HG03066 (cell line): ENCODE measurements around the gene ERN1.
A peak's percentile ranks its signal among the peaks of the same experiment; 100 is the strongest.

ENCODE experiments used
- ATAC-seq: cut with Tn5 transposase; IDR thresholded peaks from one replicate; pipeline ENCODE4 v1.9.1; 2021; ENCODE audit warnings: low read depth; ENCODE audit not compliant: unreplicated experiment

ERN1 gene

DNA sequence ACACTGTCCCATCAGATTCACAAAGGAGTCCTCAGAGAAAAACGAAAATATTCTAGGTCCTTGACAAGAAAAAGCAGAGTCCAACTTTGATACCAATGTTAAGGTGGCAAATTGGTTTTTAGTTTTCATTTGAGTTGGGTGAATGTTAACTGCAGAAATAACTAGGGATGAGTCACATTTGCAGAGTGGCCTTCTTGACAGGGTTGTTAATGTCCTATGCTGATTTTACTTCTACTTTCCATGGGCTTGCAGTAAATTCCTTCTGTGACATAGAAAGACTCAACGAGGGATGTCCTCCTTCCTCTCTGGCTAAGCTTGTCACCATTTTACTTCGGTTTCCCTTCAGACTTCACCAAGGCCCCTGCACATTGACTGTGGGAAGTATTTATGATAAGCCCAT lies 62.3 kb downstream of the ERN1 start:
- no peak for ATAC-seq

DNA sequence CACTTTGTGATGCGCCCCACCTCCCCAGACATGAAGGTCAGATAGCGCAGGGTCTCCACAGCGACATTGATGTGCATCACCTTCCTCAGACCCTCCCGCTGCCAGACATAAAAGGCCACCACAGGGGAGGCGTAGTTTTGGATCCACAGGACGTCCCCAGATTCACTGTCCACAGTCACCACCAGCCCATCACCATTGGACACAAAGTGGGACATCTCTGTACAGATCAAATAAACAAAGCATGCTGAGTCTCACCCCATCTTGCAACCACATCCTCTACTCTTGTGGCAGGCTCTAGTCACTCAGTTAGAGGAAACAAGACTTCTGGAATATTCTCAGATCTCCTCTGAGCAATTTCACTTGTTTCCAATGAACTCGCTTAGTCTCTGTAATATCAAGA lies 63.2 kb downstream of the ERN1 start:
- no peak for ATAC-seq

DNA sequence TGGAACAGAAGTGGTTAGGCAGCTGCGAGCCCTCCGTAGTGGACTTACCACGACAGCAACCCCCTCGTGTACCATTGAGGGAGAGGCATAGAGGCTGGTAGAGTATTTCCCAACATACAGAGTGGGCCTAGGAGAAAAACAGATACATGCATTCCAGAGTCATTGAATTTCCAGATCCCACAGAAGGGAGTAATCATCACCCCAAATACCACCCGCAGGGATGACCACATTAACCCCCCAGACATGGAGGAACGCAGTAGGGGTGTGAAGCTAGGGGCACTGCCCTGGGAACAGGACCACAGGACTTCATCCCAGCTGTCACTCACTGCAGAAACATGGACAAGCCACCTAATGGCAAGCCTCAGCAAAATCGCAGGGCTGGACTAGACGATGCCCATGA lies 64.8 kb downstream of the ERN1 start:
- no peak for ATAC-seq

DNA sequence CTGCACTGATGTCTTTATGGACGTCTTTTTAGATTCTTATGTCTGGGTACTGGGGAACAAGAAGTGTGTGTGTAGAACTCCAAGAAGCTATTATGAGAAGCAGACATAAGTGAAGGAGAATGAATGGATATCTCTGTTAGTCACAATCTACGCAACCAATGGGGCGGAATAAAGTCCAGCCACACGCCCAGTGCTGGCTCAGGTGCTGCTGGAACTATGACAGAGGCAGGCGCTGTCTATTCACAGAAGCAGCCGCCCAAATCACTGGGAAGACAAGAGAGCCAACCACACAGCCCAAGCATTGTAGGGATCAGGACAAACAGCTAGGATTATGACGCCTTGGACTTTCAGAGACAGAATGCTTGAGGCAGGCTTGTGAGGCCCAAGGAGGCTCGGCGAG lies 65.6 kb downstream of the ERN1 start:
- no peak for ATAC-seq

DNA sequence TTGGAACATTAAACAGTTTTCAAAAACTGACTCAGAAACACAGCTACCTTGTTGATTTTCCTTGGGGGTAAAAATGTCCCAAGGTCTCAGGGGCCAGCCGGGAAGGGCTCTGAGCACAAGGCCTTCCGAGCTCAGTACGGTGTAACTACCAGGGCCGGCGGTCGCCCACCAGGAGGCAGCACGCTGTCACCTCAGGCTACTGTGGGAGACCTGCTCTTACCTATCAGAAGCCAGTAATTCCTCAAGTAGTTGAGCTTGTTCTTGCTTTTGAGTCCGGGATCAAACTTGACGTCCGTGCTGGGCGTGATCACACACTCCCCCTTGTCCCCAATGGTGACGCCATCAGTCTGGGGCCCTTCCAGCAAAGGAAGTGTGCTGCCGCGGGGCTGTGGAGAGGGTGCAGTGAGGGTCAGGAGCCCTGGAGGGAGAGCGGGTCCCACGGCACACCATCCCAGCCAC lies 66.1 kb downstream of the ERN1 start:
- no peak for ATAC-seq

DNA sequence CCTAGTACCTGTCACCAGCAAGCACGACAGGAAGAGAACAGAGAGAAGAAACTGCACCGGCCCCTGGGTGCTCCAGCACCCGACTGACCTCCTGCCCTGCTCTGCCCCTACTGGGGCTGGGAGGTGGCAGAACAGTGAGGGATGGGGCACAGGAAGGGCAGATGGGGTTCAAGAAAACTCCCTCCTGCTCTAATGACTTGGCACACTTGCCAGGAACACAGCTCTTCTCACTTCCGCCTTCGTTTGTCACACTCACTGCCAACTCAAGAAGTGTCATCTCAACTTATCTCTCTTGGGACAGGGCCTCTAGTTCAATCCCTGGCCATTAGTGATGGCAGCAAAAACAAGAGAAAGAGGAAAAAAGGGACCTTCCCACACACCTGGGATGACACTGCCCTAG lies 66.9 kb downstream of the ERN1 start:
- no peak for ATAC-seq

DNA sequence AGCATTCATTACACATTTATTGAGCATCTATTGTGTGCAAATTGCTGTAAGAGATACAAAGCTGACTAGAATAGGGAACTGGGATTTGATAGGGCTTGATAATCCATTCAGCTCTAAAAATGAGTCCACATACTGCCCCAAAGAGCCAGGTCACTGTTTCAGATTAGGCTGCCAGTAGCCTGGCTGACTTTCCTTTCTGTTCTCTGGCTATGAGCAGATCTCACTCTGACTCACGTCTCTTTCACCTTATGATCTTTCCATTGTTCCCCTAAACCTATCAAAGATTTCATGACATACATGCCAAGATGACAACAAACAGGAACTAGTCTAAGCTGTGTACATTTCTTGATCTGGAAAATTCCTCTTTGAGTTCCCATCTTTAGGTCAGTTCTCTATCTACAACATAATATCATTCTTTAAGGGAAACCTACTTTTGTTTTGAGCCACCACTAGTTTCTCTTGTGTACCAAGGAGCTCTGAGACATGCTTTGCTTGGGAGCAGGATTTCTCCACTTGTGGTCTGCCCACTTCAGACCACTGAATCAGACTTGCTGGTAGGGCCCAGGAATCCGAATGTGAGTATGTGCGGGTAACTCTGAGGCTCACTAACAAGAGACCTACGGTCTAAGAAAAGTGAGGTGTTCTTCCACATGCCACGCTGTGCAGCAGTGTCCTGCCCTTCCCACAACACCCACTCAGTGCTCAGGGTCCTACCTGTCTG lies 68.6 kb downstream of the ERN1 start:
- ATAC-seq, result peak; percentile 42

DNA sequence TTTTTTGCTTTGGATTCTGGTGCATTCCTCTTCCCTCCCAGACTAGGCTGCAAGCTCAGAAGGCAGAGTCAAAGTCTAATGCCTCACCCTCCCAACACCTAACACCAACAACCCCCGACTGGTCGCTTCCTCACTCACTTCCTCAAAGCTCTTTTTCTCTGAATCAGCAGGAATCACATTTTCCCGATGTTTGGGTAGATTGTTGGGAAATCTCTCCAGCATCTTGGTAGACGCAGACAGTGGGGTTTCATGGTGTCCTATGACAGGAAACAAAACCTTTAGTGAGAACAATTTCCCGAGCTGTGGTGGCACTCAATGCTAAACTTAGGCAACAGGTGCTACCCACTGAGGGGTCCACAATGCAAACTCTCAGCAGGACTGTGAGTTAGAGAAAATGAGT lies 69.6 kb downstream of the ERN1 start:
- ATAC-seq, result no peak

DNA sequence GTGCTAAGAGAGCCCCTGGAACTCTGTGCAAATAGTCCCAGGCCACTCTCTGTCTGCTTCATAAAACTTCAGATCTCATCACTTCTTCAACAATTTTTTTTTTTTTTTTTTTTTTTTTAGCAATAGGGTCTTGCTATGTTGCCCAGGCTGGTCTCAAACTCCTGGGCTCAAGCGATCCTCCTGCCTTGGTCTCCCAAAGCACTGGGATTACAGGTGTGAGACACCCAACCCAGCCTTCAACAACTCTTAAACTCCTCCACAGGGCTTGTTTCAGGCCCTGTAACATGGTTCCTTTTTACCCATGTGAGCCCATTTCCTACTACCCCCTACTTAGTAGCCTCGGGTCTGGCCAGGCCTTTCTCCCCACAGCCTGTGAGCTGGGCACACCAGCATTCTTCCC lies 70.2 kb downstream of the ERN1 start:
- no peak for ATAC-seq

DNA sequence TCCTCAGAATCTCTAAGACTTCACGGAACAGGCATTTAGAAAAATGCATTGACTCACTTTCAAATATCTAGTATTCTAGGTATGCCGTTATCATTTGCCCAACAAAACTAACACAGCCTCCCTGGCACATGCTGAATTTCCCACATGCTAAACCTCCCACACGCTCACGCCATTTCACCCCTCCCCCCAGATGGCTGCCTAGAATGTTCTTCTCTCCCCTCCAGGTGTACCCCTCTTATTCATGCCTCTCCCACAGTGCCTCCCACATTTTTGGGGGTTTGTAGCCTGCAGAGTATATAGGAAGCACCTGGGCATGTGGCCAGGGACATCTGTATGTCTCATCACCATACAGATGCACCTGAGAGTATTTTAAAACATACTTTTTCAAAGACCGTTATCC lies 71.3 kb downstream of the ERN1 start:
- ATAC-seq, result no peak

DNA sequence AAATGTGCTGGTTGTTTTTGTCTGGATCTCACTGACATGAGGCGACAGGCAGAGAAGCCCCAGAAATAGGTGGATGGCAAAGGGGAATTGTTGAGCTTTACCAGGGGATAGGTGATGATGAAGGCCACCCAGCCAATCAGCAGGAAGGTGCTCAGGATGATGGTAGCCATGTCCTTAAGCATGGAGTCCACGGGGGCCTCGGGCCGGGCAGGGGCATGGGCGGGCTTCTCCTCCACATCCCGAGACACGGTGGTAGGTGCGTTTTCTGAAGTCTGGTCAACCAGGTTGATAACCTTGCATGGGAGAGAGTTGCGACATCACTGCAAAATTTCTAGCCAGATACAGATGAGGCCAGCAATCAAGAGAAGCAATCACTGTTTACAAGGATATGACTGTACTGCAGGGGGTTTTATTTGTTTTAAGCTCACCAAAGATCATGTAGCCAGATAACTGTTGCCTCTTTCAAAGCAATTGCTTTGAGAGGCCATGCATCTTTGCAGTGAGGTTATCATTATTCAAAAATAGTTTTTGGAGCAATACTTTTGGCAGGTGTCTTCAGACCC lies 72.2 kb downstream of the ERN1 start:
- no peak for ATAC-seq

DNA sequence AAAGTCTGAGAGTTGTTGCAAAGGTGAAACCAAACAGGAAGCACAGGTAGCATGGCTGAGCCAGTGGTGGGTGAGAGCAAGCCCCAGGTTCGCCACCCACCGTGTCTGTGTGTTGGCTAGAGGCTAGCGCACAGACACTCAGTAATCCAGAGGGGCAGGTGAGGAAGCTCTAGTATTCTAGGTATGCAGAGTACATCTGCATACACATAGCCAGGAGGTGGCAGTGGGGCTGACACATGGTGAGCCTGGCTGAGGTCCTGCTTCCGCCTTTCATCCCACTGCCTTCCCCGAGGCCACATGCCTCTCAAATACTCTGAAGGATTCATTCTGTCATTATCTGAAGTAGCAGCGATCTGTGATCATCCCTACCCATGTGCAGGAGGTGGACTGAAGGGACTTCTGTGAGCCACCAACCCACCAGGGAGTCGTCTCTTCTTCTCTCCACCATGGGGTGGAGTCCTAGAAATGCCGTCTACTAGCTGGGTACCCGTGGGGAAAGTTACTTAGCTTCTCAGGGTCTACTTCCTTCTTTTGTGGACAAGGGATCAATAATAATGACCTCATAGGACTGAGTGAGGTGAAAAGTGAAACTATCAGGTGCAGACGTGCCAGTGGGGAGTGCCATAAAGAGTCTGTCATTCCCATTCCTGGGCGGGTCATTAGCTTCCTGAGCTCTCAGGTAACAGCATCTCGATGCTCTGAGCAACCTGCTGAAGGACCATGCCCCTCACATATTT lies 73.5 kb downstream of the ERN1 start:
- peak; percentile 72 for ATAC-seq

DNA sequence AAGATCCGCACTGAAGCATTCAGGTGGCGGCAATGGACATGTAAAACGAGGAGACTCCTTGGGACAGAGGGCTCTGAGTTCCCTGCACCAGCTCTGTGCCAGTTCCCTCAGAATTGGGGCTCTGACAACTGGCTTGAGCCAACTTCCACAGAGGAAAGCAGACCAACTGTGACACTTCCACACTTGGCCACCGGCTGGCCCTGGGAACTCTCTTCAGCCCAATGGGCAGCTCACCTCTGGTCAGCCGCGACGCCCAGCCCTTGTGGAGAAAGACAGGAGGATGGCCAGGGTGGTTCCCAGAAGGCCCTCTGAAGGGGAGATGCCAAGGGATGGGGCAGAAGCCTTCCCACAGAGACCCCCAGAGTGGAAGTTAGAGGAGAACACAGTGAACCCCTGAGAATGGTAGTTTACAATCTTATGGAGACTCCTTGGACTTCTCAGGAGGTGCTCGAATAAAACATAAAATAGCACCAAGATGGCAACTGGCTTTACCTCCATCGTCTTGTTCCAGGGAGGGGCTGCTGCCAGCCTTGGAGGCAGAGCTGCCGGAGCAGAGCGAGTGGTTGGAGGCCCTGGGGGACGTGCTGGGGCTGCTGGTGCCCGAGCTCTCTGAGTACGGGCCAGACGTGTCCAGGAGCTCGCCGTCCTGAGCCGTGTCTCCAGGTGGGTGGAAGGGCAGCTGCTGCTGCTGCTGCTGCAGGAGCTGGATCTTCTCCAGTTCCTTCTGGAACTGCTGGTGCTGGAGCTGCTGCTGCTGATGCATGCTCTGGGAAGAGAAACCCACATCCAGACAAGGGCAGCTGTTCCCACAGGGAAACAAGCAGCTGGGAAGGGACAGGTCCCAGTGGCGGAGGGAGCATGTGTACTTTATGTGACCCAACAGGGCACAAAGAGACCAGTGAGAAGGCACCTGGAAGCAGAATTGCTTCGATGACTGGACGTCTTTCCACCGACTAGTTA lies 74.5 kb downstream of the ERN1 start:
- ATAC-seq, result no peak

DNA sequence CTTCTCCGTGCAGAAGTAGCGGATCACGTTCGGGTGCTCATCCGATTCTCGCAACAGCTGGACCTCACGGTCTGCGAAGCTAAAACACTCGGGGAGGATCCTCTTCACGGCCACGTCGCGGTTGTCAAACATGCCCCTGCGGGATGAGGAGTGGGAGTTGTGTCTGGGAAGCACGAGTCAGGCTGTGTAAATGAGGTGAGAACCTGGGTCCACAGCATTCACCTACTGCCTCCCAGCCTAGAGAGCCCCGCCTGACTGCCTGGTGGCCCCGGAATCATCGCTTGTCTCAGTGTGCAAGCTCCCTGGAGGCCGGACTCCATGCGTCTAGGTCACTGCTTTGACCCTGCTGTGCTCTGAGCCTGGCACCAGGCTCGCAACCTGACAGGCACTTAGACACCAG lies 75.6 kb downstream of the ERN1 start:
- ATAC-seq, result no peak

DNA sequence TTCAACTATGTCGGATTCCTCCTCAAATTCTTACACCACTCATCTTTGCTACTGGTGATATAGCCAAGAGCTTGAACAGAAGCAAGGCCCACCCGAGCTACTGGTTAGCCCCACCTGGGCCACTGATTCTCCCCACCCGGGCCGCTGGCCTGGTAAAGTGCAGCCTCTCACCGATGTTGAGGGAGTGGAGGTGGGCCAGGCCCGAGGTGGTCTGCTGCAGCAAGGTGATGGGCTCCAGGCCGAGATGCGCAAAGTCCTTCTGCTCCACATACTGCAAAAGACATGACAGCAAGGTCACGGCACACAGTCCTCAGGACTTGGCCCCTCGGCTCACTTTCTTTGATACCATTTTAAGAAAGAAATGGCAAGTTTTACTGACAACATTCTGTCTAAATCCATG lies 76.8 kb downstream of the ERN1 start:
- no peak for ATAC-seq

DNA sequence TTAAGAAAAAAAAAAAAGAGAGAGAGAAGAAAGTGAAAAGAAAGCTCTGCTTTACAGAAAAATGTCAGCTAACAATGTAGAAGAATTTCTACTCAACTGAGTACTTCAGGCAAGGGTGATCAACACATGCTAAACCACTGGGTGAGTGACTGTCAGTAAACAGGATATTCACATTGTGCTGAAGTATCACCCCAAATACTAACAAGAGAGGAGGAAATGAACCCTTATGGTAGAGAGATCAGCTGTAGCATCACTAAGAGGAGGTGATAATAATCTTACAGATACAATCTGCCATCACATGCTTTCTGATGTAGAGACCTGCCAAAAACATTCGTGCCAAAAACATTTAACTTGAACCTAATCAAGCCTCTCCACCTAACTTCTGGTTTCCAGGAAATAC lies 78.8 kb downstream of the ERN1 start:
- ATAC-seq, result no peak

DNA sequence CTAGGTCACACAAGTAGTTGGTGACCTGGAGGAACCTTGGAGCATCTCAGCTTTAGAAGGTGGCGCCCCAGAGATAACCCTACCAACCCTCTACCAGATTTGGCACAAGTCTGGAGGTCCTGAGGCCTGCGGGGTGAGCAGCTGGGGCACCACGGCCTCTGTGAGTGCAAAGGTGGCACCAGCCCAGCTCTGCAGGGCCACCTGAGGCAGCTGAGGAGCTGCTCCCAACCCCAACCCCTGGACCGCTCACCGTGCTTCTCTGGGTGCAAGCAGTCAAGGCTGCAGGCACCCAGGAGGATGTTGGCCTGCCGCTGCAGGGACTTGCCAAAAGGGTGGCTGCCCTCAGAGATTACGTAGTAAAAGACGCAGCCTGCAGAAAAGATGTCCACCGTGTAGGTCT lies 81.1 kb downstream of the ERN1 start:
- no peak for ATAC-seq

DNA sequence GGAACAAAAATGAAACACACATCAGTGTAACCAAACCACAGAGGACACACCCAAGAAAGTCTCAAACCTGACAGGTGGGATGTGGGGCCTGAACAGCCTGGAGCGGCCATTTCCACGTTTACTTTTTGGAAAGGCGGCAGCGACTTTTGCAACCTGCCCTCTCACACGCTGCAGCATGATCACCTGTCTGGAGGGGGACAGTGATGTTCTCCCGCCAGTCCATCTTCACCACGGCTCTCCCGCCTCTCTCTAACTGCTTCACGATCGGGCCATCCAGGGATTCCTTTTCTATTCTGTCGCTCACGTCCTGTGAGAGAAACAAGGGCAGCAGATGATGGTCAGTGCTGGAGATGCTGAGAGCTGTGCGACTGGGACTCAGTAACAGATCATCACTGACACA lies 84.8 kb downstream of the ERN1 start:
- ATAC-seq, result no peak

DNA sequence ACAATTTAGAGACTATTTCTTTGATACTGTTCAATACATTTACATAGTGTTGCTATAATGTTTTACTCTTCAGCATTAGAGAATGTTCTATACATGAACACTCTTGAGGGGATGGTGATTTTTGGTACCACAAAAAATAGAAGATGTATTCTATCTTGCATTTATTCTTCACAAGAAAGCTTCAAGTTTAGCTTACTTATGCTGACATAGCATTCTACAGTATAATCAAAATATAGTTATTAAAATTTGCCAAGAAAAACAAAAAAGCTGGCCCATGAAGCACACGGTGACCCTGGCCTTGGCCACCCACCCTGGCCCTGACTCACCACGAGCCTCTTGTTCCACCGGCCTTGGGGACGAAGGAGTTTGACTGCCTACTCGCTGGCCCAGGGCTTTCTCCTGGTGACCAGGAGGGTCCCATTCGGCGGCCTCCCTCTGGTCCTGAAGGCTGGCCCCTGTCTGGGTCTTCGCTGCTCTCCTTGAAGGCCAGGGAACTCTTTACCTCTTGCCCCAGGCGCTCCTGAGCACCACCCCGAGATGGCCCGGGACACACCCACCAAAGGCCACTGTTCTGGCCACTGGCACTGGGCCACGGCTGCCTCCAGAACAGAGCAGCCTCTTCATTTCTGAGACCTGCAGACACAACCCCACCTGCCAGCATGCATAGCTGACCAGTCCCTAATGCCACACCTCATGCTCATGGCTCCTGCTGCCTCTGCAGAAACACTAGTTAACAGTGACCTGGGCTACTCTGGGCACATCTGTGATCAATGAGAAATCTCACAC lies 87.1 kb downstream of the ERN1 start:
- no peak for ATAC-seq

DNA sequence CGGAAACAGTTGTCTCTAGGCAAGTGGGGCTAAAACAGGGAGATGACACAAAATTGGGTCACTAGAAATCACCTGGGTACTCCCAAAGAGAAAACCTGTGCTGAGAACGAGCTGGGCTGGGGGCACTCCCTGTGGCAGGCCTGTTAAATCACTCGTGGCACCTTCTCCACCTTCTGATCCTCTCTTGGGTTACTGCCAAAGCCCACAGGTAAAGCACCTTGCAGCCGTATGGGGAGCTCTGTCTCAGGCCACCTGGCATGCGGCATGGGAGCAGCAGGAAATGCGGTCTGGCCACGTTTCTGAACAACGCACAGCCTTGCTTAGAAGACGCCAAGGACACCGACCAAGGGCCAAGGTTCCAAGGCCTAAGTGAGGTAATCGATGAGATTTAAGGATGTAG lies 88.0 kb downstream of the ERN1 start:
- ATAC-seq, result no peak
